HCT116 (cell line): ENCODE data around the gene CADPS2.

Experiments used
- CBX3 ChIP-seq: IDR thresholded peaks from 2 replicates; pipeline ENCODE4 v1.6.1; 2012; ENCODE audit warnings: low read depth
- CEBPB ChIP-seq: IDR thresholded peaks from 2 replicates; pipeline ENCODE4 v1.6.1; 2012; ENCODE audit warnings: low read depth
- EGR1 ChIP-seq: IDR thresholded peaks from 2 replicates; pipeline ENCODE4 v1.6.1; 2012; ENCODE audit warnings: low read depth
- EZH2 ChIP-seq: fragments of 200-600 bp; sonication (generic); IDR thresholded peaks from 2 replicates; pipeline ENCODE4 v1.6.1; 2017; ENCODE audit warnings: antibody characterized with exemption, mixed run types
- EZH2phosphoT487 ChIP-seq: fragments of 200-600 bp; IDR thresholded peaks from 2 replicates; pipeline ENCODE4 v1.6.1; 2018; ENCODE audit warnings: antibody characterized with exemption, borderline replicate concordance
- JUND ChIP-seq: IDR thresholded peaks from 2 replicates; pipeline ENCODE4 v1.6.1; 2012
- POLR2A ChIP-seq: IDR thresholded peaks from 2 replicates; pipeline ENCODE4 v1.7.0; 2011; ENCODE audit warnings: borderline replicate concordance; ENCODE audit not compliant: insufficient read depth, insufficient read length; ENCODE audit errors: extremely low read depth
- POLR2AphosphoS5 ChIP-seq: IDR thresholded peaks from 2 replicates; pipeline ENCODE4 v1.6.1; 2011; ENCODE audit warnings: mild to moderate bottlenecking, low read depth, low read length, moderate library complexity
- SIN3A ChIP-seq: IDR thresholded peaks from 2 replicates; pipeline ENCODE4 v1.6.1; 2012; ENCODE audit warnings: low read depth
- SP1 ChIP-seq: IDR thresholded peaks from 2 replicates; pipeline ENCODE4 v1.6.1; 2012; ENCODE audit warnings: low read depth
- YY1 ChIP-seq: IDR thresholded peaks from 2 replicates; pipeline ENCODE4 v1.6.1; 2011; ENCODE audit warnings: low read length, low read depth, moderate library complexity, mild to moderate bottlenecking; ENCODE audit not compliant: insufficient replicate concordance; ENCODE audit errors: extremely low read depth
- TF ChIP-seq, protein P1 (sequence below): IDR thresholded peaks from 2 replicates; pipeline ENCODE4 v1.6.1; 2012
- TF ChIP-seq, protein P2 (sequence below), 3 experiments: fragments of 200-600 bp in 1 of 3; sonication (generic) in 1 of 3; IDR thresholded peaks in 2 of 3; conservative IDR thresholded peaks in 1 of 3; 2 replicates each; pipeline ENCODE4 v1.5.1; 2012 to 2017; ENCODE audit warnings: low read depth in 2 of 3, low read length in 2 of 3, antibody characterized with exemption in 1 of 3, borderline replicate concordance in 1 of 3, control low read depth in 1 of 3, mild to moderate bottlenecking in 1 of 3, mixed read lengths in 1 of 3, mixed run types in 1 of 3, moderate library complexity in 1 of 3; ENCODE audit not compliant: insufficient read depth in 1 of 3

DNA sequence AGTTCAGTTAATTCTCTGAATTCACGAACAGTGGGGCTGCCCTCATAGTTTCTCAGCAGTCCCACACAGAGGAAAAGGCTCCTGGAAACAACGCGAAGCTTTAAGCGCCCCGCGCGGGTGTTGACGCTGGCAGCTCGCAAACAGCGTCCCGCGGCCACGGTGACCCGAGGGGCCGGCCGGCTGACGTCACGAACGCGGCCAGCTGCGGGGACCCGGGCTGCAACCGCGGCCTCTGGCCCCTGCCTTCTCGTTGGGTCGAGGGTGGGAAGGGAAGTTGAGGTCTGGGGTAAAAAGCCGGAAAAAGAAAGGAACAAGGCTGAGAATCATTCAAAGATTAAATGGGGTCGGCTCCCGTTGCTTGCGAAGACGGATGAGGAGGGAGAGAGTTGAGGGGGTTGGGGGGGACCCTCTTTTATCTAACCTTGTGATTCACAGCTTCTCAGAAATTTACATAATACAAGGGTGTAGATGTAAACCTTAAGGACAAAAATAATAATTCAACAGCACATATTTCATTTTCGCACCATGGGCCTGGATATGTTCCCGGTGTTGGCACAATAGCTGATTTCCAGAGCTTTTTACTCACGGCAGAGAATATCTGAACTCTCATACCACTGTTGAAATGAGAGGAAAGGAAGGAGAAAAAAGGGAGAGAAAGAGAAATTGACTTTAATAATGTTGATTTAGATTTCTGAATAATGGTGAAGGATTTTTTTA lies 574.4 kb downstream of the CADPS2 start:
- TF ChIP-seq YY1 = no peak
- TF ChIP-seq, protein P1, sequence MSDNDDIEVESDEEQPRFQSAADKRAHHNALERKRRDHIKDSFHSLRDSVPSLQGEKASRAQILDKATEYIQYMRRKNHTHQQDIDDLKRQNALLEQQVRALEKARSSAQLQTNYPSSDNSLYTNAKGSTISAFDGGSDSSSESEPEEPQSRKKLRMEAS = no peak
- no peak for TF ChIP-seq EZH2
- no peak for TF ChIP-seq JUND
- no peak for TF ChIP-seq POLR2AphosphoS5
- TF ChIP-seq, protein P2, sequence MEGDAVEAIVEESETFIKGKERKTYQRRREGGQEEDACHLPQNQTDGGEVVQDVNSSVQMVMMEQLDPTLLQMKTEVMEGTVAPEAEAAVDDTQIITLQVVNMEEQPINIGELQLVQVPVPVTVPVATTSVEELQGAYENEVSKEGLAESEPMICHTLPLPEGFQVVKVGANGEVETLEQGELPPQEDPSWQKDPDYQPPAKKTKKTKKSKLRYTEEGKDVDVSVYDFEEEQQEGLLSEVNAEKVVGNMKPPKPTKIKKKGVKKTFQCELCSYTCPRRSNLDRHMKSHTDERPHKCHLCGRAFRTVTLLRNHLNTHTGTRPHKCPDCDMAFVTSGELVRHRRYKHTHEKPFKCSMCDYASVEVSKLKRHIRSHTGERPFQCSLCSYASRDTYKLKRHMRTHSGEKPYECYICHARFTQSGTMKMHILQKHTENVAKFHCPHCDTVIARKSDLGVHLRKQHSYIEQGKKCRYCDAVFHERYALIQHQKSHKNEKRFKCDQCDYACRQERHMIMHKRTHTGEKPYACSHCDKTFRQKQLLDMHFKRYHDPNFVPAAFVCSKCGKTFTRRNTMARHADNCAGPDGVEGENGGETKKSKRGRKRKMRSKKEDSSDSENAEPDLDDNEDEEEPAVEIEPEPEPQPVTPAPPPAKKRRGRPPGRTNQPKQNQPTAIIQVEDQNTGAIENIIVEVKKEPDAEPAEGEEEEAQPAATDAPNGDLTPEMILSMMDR (IDR thresholded peaks at IDR 0.05 in 2 of 3, conservative IDR thresholded peaks at IDR 0.05 in 1 of 3; ENCODE audit: borderline replicate concordance in 1 of 3, insufficient read depth in 1 of 3, low read depth in 2 of 3, low read length in 2 of 3) = no peak
- TF ChIP-seq CEBPB = no peak
- no peak for TF ChIP-seq SIN3A
- TF ChIP-seq EZH2phosphoT487 = no peak
- TF ChIP-seq SP1 = no peak
- TF ChIP-seq CBX3 = no peak
- TF ChIP-seq EGR1 = no peak
- no peak for TF ChIP-seq POLR2A
